CD4-positive, alpha-beta T cell treated with Interferon gamma for 1 hour (primary cell): ENCODE results near the gene F2R.

ENCODE experiments used
- DNase-seq: peaks from one replicate; pipeline ENCODE4 v3.0.0-alpha.2; 2020

F2R gene

DNA sequence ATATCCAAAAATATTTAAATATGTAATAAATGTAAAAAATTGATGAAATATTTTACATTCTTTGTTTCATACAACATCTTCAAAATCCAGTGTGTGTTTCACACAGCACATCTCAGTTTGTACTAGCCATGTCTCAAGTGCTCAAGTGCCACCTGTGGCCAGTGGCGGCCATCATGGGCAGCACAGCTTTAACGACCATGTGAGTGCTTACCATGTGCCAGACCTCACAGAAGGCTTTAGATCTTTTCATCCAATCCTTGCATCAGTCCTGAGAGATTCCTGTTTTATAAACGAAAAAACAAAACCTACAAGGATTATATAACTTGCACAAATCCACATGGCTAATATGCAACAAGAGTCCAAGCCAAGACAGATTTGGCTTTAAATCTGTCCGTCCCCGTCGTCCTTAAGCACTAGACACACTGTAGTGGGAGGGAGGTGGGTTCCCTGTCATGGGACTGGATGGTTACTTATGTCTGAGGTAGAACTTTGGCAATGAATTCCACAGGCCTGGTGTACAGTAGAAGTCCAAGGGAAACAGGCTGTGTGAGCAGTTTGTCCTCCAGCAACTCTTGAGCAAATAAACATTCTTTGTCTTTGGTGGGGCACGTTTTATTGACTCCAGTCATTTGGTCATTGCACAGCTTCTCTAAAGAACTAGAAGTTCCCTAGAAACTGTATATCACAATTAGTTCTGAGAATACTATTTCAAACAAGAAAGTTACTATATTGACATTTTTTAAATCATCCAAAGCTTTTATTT, 25.0 kb upstream of the F2R start:
- no peak for DNase-seq

DNA sequence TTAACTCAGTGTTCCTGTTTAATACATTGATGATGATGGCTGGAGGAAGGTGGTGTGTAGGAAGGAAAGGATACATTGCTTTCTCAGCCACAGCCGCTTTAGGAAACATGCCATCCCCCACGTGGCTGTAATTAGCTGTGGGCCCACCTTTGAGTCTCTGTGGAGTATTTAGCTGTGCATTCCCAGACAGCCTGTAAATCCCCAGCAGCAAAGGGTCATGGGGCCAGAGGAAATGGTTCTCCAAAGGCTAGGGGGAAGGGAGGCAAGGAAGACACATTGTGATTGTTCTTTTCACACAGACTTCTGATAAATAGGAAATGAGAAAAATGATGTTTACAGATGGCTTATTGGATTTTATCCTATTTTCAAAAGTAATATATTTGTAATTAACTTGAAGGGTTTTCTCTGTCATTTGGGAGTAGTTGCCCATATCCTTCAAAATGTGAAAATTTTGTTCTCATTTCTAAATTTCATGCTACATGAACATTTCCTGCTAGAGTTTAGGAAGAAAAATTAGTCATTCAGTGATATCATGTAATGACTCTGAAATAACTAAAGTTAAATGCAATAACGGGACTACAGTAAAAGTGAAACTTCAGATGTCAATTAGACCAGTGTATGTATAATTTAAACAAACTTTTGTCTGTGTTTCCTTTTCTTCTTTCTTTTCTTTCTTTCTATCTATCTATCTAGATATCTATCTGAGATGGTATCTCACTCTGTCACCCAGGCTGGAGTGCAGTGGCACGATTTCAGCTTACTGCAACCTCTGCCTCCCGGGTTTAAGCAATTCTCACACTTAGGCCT, 24.3 kb upstream of the F2R start:
- no peak for DNase-seq

- DNase-seq, result no peak
Observed at GRCh38 chr5:76692274-76692540, 23.7 kb upstream of the F2R start.

GRCh38 chr5:76692651-76693050, 23.3 kb upstream of the F2R start:
- no peak for DNase-seq

GRCh38 chr5:76693141-76693540, 22.8 kb upstream of the F2R start:
- no peak for DNase-seq

- no peak for DNase-seq
Observed at GRCh38 chr5:76694317-76694716, 21.6 kb upstream of the F2R start.

GRCh38 chr5:76695346-76695745, 20.6 kb upstream of the F2R start:
- no peak for DNase-seq

DNA sequence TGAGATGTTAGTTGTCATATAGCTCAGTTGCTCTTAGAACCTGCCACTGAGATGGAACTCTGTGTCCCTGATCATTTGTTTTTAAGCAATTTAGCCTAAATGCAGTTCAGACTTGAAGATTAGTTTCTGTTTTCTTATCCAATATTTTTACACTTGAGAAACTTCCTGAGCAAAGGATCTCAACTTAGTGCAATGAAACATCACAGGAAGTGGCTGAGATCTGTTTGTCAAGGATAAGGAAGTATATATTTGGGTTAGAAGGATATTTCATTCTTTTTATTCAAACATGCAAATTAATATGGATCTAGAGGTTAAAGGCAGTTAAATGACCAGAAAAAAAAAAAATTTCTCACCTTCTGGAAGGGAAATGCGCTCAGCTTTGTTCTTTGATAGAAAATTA, 19.7 kb upstream of the F2R start:
- DNase-seq, result no peak

DNA sequence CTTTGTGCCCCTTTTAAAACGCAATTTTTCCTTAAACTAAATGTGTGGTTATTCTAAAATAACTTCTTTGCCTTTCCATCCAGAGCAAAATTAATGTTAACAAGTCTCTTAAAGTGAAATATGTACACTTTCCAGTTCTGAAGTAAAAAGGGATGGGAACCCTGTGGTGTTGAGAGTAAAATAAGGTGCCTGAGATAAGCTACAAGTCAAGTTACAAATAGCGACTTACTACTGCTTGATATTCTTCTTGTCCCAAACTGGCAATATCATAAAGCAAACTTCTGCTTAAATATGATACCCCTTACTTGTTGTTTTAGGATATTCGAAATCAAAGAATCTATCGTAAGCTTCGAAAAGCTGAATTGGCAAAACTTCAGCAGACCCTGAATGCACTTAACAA, 18.3 kb upstream of the F2R start:
- DNase-seq, result no peak

GRCh38 chr5:76700571-76700970, 15.4 kb upstream of the F2R start:
- no peak for DNase-seq

- no peak for DNase-seq
Observed at GRCh38 chr5:76701298-76701697, 14.6 kb upstream of the F2R start.

- no peak for DNase-seq
Observed at GRCh38 chr5:76703707-76704106, 12.2 kb upstream of the F2R start.

GRCh38 chr5:76704131-76704663, 11.7 kb upstream of the F2R start:
- no peak for DNase-seq

DNA sequence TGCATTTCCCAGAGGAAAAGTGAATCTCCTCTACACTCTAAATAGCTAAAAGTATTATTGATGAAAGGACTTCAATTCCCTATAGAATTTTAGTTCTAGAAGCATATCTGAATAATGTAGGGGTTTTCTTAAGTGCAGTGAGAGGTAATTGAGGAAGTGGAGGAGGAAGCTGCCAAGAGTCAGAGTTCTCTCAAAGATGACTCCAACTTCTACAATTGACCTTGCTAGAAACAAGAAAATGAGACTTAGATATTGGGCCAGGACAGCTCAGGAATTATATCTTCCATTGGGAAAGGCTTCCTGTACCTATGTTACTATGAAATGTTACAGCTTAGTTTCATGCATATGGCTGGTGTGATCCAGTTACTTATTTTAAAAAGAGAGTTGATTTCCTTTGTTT, 10.4 kb upstream of the F2R start:
- no peak for DNase-seq

DNA sequence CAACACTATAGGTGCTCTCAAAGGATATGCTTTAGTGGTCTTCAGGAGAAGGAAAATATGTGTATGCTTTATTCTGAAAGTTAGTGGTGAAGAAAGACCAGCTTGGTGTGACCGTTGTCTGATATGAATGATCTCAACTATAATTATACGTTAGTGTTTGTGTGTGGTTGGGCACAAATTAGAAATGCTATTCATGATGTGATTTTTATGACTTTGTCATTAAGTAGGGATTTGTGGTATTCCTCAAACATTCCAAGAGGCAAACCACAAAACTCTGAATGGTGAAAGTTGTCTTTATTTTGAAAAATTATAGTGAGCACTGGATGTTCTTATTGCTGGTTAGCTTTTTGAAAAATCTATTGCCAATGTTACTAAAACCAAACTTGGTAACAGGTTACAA, 6.2 kb upstream of the F2R start:
- no peak for DNase-seq

- DNase-seq, result no peak
Observed at GRCh38 chr5:76710991-76711390, 4.9 kb upstream of the F2R start.

DNA sequence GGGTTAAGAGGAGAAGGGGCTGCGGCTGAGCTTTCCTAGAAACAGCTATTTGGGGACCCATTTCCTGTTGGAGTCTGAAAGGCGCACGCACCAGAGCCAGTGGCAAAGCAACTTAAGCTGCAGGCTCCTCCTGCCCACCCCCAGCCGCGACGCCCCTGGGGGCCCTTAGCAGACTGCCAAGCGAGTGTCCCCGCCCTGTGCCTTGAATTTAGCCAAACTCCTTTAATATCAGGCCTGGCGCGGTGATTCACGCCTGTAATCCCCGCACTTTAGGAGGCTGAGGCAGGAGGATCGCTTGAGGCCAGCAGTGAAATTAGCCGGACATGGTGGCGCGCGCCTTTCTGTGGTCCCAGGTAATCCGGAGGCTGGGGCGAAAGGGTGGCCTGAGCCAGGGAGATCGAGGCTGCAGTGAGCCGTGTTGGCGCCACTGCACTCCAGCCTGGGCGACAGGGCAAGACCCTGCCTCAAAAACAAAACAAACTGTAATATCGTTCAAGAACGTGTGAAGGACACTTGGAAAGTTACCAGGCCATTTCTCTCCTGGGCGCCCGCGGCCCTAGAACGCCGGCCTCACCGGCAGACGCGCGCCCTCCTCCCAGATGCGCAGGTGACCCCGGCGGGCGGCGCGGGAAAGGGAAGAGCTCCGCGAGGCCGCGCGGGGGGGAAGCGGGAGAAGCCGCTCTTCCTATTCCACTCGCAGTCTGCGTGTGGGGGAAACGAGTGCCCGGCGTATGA, 1.0 kb upstream of the F2R start:
- no peak for DNase-seq

GRCh38 chr5:76715486-76715735, 515 bp upstream of the F2R start:
- DNase-seq, result no peak

GRCh38 chr5:76716456-76717157, 681 bp downstream of the F2R start:
- no peak for DNase-seq

GRCh38 chr5:76717222-76718083, 1.5 kb downstream of the F2R start:
- no peak for DNase-seq

DNA sequence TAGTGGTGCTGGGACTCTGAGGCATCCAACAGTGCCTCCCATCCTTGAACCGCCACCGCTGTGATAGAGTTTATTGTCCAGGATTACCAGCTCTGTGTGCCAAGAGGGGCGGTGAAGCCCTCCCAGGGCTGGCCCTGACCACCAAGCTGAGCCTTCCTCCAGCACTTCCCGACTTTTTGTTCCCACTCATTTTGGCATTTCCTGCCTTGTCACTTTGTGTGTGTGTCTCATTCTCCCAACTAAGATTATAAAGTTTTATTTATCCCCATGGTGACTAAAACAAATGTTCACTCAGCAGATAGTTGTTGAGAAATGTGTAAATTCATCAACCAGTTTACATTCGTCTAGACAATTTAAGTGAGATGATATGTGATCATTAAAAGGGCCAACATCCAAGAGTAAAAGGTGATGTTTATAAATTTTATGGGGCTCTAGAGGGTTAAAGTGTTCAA, 2.5 kb downstream of the F2R start:
- no peak for DNase-seq

- DNase-seq, result no peak
Observed at GRCh38 chr5:76718880-76719279, 3.0 kb downstream of the F2R start.
